ENCODE measurements around the gene RNASE8.

RNASE8 gene

DNA sequence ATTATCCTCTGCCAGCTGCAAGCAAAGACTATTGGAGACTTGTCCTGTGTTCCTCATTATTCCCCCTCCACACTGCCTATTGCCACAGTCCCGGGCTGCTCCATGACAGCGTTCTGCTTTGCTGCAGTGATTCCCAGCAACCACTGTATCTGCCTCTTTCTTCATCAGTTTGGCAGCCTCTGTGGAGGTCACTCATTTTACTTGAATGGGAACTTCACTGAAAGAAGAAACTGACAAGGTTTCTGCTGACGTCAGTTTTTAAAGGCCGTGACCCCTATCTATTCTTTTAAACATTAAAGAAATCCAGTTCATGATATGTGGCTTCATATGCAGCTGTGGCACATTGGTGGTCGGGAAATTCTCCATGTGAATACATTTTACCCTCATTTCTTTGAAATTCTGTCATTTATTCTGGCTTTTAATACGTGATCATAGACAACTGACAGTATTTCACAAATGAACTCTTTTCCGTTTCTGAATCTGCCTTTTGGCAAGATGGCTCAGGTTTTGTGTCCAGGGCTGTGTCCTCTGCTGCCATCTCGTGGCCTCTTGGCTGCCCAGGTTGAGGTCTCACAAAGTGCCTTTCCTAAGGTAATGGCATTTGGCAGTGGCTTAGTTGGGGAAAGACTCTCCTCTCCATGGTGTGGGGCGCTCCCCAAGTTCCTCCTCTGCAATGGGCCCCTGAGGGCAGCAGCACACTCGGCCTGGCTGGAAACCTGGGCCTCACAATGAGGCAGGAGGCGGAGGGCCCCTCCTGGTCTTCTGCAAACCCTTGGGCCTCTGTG, 49.1 kb downstream of the RNASE8 start:
- DNase-seq (ENCODE audit: low spot score) = no peak

DNA sequence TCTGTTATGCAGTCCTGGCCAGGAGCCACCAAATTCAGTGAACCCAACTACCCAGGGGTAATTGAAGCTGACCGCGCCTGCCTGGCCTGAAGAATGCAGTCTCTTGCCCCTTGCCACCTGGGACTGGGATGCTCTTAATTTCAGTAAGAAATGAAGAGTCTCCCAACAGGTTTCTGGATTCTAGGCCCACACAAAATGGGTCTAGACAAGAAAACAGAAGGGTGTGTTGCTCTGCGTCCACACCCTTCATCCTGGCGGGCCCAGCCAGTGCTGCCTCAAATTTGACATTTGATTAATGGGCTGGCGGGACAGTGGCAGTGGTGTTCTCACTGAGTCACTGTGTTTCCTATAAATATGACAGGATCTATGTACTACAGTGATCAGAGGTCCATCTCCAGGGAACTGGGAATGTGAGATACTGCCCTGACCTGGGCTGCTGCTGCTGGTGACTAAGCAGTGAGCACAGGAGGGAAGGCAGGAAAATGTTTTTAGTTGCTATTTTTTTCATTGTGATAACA, 49.7 kb downstream of the RNASE8 start:
- DNase-seq (ENCODE audit: low spot score) = no peak
